Fibroblast of lung (primary cell): ENCODE results near the gene SPATC1L. TPM values are rescaled to one million over a fixed set of nuclear protein-coding genes. Genes with fewer than 3 reads are reported as not detected.
A peak's percentile ranks its signal among the peaks of the same experiment; 100 is the strongest.
"Not testable (repeated sequence)": the region's sequence is repeated elsewhere in the genome, so short reads cannot be mapped to it uniquely, and the experiment has no call there.

ENCODE experiments used
- DNase-seq, 2 donors: peaks; one replicate each; pipeline versions ENCODE4 v3.0.0 to v3.0.0-alpha.2; 2010; ENCODE audit warnings: low read depth in 2 of 2
- H2AFZ ChIP-seq: 2 replicates; pipeline ENCODE4 v1.5.1; 2012; ENCODE audit warnings: low read length, control low read depth, inconsistent platforms
- H3K27ac ChIP-seq: 2 replicates; pipeline ENCODE4 v1.5.1; 2011; ENCODE audit warnings: low read length, control low read depth; ENCODE audit not compliant: insufficient read depth
- H3K27me3 ChIP-seq: 2 replicates; pipeline ENCODE4 v1.5.1; 2011; ENCODE audit warnings: mild to moderate bottlenecking, low read length; ENCODE audit not compliant: control insufficient read depth, insufficient read depth
- H3K36me3 ChIP-seq: 2 replicates; pipeline ENCODE4 v1.5.1; 2011; ENCODE audit warnings: low read length; ENCODE audit not compliant: control insufficient read depth, insufficient read depth
- H3K4me1 ChIP-seq: 2 replicates; pipeline ENCODE4 v1.5.1; 2011; ENCODE audit warnings: low read length; ENCODE audit not compliant: control insufficient read depth, insufficient read depth; ENCODE audit errors: extremely low read depth
- H3K4me2 ChIP-seq: 2 replicates; pipeline ENCODE4 v1.5.1; 2011; ENCODE audit warnings: low read length, control low read depth; ENCODE audit not compliant: insufficient read depth; ENCODE audit errors: extremely low read depth
- H3K4me3 ChIP-seq, 4 experiments: fragments of 200-600 bp in 1 of 4; sonication (generic) in 1 of 4; replicated peaks in 1 of 4; 2 replicates each; pipeline ENCODE4 v1.5.1; 2011 to 2016; ENCODE audit warnings: low read length in 4 of 4, low read depth in 3 of 4, mild to moderate bottlenecking in 3 of 4, control low read depth in 2 of 4, inconsistent platforms in 1 of 4, mixed read lengths in 1 of 4; ENCODE audit not compliant: insufficient read depth in 1 of 4; ENCODE audit errors: control extremely low read depth in 1 of 4
- H3K79me2 ChIP-seq: 2 replicates; pipeline ENCODE4 v1.5.1; 2012; ENCODE audit warnings: mild to moderate bottlenecking, low read length, inconsistent platforms; ENCODE audit not compliant: control insufficient read depth, insufficient read depth
- H3K9ac ChIP-seq: 2 replicates; pipeline ENCODE4 v1.5.1; 2011; ENCODE audit warnings: mild to moderate bottlenecking, low read length, control low read depth; ENCODE audit not compliant: insufficient read depth
- H3K9me3 ChIP-seq: 2 replicates; pipeline ENCODE4 v1.5.1; 2012; ENCODE audit warnings: low read depth, low read length; ENCODE audit not compliant: control insufficient read depth, insufficient read depth
- H4K20me1 ChIP-seq: 2 replicates; pipeline ENCODE4 v1.5.1; 2011; ENCODE audit warnings: low read length; ENCODE audit not compliant: control insufficient read depth, insufficient read depth; ENCODE audit errors: extremely low read depth
- CTCF ChIP-seq, 2 donors: IDR thresholded peaks in 1 of 2; conservative IDR thresholded peaks in 1 of 2; 1 replicate in 1 of 2; 2 replicates in 1 of 2; pipeline ENCODE4 v1.5.1; 2011 to 2012; ENCODE audit warnings: low read length in 2 of 2, control low read depth in 1 of 2, inconsistent platforms in 1 of 2, low read depth in 1 of 2, mild to moderate bottlenecking in 1 of 2
- EZH2 ChIP-seq: IDR thresholded peaks from 2 replicates; pipeline ENCODE4 v1.5.1; 2012; ENCODE audit warnings: low read length, control low read depth, mild to moderate bottlenecking; ENCODE audit errors: missing control alignments
- polyA plus RNA-seq, 2 donors: library from polyadenylated mRNA; depleted of rRNA in 1 of 2; stranded (reverse) in 1 of 2; unstranded in 1 of 2; fragments of >200 nt; gene quantifications; 2 replicates each; pipeline ENCODE4 v1.2.1, GENCODE V29; 2011 to 2012; ENCODE audit warnings: missing spikeins in 1 of 2
- total RNA-seq: library from RNA; depleted of rRNA; stranded (reverse); fragments of >200 nt; gene quantifications from 2 replicates; pipeline ENCODE4 v1.2.1, GENCODE V29; 2014

SPATC1L gene
- total and polyA plus RNA-seq, 2 donors (not counting 1 experiment from before 2014, with no cell fraction given) = 2.9 to 9.6 TPM

DNA sequence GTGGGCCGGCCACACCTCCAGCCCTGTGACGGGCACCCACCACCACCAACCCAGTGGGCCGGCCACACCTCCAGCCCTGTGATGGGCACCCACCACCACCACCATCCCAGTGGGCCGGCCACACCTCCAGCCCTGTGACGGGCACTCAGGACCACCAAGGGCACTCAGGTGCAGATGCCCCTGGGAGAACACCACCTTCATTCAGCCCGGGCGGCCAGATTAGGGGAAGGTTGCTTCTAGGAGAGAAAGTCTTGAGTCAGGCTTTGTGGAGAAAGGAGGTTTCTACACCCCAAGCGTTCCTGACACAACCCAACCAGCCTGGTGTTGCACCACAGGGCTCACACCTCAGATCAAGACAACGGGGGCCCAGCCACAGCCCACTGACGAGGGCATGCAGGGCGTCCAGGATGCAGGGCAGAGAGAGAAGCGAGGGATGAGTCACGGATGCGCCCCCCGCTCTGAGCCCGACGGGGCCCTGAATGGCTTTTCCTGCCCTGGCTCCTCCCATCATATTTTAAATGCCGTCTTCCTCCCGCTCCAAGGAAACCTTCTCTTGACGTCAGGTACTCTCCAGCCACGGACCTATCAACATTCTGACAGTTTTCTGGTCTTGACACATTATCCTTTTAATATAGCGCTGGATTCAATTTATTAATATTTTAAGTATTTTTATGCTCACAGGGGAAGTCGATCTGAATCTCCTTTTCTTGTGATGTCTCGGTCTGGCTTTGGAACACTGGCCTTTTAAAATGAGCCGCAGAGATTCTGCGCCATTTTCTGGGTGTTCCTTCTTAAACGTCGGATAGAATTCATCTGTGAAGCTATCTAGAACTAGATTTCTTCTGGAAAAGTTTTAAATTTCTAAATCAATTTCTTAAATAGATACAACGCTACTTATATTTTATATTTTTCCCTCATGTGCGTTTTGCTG, 631 bp upstream of the SPATC1L start:
- no peaks in the 10 kb centered on the region for H4K20me1 ChIP-seq
- H3K27me3 ChIP-seq = no peaks in the 10 kb centered on the region
- peak overlapping the region; percentile 88 for H3K4me2 ChIP-seq
- DNase-seq = peak; percentile 92 to 94
- peak overlapping the region; percentile 52 for H3K9ac ChIP-seq
- H3K27ac ChIP-seq = peak overlapping the region; percentile 54
- no peak for TF ChIP-seq EZH2
- TF ChIP-seq CTCF (conservative IDR thresholded peaks at IDR 0.05 in 1 of 2, IDR thresholded peaks at IDR 0.05 in 1 of 2; ENCODE audit: low read depth in 1 of 2, low read length in 2 of 2) = no peak
- peak overlapping the region; percentile 54 for H2AFZ ChIP-seq
- peak overlapping the region; percentile 22 to 80 (median 50) for H3K4me3 ChIP-seq
- H3K36me3 ChIP-seq = peaks cover 8% of the 10 kb centered on the region
- no peaks in the 10 kb centered on the region for H3K79me2 ChIP-seq
- no peaks in the 10 kb centered on the region for H3K9me3 ChIP-seq
- H3K4me1 ChIP-seq = peaks cover 12% of the 10 kb centered on the region

GRCh38 chr21:46183337-46183909, 836 bp downstream of the SPATC1L start:
- H3K9ac ChIP-seq, H3K27me3 ChIP-seq, H2AFZ ChIP-seq, H3K9me3 ChIP-seq, H3K27ac ChIP-seq, H4K20me1 ChIP-seq, H3K36me3 ChIP-seq, H3K79me2 ChIP-seq, H3K4me1 ChIP-seq, DNase-seq: not testable (repeated sequence)
- Histone ChIP-seq H3K4me2 (peak overlapping the region; percentile 61), H3K4me3 (peak overlapping the region in 3 of 4 experiments; percentile 77 to 88 (median 83))

DNA sequence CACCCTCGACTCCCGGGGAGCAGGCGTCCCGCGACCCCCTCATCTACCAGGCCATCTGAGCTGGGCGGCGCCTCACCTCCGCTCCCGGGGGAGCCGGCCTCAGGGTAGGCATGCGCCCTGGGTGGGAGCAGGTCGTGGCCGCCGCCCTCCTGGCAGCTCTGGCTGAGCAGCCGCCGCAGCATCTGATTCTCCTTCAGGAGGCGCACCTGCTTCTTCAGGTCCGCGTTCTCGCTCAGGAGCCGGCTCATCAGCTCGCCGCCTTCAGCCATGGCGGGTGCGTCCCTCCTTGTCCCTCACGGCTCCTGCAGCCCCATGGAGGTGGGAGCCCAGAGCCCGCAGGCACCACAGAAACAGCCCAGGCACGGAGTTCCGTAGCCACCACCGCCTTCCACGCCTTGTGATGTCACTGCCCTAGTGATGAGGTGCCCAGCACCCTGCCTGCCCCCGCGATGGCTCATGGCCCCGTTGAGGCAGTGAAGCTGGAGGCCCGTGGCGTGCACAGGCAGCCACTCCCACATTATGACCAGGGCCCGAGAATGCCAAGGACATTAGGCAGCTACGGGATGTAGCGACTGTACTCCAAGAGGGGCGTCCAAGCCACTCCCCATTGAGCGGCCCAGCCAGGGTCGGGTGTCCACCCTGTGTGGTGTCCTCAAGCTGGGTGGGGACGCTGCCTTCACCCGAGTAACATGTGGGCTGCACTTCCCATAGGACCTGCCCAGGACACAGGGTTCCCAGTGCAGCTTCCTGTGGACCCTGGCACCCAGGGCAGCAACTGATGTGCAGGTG, 1.5 kb downstream of the SPATC1L start:
- Histone ChIP-seq H3K4me2 (peak overlapping the region; percentile 44), H3K9ac (no peak overlapping the region), H3K9me3 (no peaks in the 10 kb centered on the region), H2AFZ (no peak overlapping the region), H3K36me3 (no peaks in the 10 kb centered on the region), H3K27ac (no peak overlapping the region), H3K4me3 (peak overlapping the region in 1 of 4 experiments; percentile 27), H4K20me1 (no peaks in the 10 kb centered on the region), H3K79me2 (no peaks in the 10 kb centered on the region), H3K4me1 (peaks cover 3% of the 10 kb centered on the region), H3K27me3 (no peaks in the 10 kb centered on the region)
- DNase-seq = no peak
- TF ChIP-seq CTCF (conservative IDR thresholded peaks at IDR 0.05 in 1 of 2, IDR thresholded peaks at IDR 0.05 in 1 of 2; ENCODE audit: low read depth in 1 of 2, low read length in 2 of 2) (no peak), EZH2 (no peak)
